NCI-H2196 treated with DMSO at 0.1 percent for 48 hours (cell line): ENCODE data around the gene TNNI3K.

Experiments
- DNase-seq: peaks from one replicate; lab custom pipeline; 2025; ENCODE audit not compliant: unreplicated experiment; lab: John Stamatoyannopoulos, UW

The TNNI3K gene

DNA sequence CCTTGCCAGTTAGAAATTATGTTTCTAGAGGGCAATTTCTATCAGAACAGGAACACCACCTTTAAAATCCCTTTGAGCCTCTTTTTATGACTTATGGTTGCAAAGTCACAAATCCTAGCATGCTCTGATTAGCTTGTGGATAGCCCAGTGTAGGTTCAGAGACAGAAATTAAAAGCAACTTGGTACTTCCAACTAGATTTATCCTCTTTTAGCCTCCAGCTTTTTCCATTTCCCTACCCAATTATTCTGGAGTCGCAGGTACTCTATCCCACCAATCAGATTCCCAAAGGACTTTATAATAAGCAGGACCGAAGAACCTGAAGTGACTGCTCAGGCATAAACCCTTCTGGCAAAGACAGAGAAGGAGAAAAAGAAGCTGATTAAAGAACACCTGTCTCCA lies 310.6 kb downstream of the TNNI3K start:
- no peak for DNase-seq

DNA sequence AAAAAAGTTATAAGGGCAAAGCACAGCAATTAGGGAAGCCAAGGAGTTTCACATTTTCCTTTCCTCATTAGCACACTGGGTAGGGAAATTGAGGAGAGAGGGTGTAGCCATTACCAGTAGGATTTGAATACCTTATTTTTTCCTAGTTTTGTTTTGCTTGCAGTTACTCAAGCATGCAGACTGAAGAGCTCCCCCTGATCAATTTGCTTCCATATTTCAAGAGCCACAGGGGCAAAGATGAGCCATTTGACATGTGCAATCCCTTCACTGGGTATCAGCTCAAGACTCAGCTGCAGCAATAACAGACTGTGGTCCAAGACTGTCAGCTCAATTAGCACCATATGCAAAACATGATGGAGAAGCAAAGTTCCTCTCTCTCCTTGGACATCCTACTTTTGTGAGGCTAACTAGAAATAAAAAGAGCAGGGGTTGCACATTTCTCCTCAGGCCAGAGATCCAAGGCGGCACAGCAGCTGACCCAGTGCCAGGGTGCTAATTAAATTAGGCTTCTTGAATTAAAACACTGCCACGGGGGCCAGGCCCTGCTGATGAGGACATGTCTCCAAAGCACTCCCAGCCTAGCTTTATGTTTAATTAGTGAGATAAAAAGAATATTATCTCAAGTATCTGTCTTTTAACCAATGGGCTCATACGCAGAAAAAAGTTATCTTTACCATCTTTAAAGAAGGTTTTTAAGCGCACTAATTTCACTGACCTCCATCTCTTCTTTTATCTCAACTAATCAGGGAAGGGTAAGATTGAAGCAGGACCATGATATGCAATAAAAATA lies 314.0 kb downstream of the TNNI3K start:
- no peak for DNase-seq

DNA sequence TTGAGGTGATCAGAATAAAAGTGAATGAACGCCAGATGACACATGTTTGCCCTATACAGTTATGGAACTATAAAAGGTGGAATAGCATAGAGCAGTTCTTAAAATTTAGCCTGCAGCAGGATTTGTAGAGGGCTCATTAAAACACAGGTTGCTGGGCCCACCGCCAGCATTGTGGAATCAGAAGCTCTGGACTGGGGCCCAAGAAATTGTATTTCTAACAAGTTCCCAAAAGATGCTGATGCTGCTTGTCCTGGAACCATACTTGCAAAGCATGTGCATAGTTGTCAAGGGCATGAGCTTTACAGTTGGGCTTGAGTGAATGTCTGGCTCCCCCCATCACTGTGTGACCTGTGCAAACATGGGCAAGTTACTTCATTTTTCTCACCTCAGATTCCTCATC lies 314.7 kb downstream of the TNNI3K start:
- DNase-seq = no peak

DNA sequence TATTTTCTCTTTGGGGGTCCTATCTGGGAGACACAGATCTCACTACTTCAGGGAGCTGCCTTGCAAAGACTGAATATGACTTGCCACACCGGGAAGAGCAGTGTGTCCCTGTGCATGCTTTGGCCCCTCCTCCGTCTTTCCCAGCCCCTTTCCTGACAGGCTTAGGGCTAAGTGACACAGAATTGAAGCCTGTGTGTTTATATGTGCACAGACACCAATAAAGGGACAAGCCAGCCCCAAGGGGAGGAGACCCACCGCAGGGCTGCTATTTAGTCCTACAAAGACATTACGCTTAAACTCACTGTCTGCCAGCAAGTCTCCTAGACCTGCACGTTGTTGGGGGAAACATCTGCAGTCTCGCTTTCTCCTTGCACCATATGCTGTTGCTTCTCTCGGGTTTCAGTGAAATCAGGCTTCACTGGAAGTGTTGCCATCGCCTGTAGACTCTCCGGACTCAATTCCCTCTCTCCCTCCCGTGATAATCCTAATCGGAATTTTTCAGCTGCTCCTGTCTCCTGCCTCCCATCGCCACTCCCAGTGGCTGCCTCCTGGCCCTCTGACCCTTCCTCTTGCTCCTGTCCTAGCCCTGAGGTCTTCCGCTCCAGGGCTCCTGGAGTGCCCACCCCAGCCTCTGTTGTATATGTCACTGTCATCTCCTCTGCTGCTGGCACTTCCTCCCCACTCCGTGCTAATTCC lies 335.8 kb downstream of the TNNI3K start:
- DNase-seq = no peak

DNA sequence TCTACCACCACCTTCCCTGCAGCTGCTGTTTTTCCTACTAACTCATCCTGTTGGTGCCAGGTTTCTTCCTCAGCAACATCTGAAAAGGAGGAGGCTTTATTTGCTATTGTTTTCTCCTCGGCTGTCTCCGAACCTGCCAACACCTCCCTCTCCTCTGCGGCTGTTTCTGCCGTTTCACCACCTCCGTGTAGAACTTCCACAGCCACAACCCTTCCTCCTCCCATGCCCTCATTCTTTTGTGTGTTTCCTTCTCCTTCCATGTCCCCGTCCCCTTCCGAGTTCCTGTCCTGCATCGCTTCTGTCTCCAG lies 336.3 kb downstream of the TNNI3K start:
- no peak for DNase-seq

- no peak for DNase-seq
These were observed 336.7 kb downstream of the TNNI3K start for GRCh38 chr1:74571891-74572290.

GRCh38 chr1:74578101-74578500 lies 342.9 kb downstream of the TNNI3K start:
- DNase-seq = no peak

DNA sequence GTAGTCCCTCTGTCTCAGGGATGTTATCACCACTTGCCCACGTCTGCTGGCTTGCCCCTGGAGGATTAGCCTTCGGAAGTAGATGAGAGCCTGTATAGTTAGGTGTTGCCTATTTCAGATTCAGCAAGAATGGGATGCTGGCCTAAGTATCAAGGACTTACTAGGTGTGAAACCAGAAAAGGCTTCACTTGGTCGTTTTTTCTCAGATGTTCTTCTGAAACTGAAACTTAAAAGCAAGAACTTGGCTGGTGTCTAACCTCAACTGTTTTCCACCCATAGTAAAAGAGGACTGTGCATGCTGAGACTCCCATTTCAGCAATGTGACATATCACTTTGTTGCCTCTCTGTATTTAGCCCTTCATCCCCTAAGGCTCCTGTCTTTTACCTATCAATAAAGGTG lies 344.2 kb downstream of the TNNI3K start:
- DNase-seq = no peak

DNA sequence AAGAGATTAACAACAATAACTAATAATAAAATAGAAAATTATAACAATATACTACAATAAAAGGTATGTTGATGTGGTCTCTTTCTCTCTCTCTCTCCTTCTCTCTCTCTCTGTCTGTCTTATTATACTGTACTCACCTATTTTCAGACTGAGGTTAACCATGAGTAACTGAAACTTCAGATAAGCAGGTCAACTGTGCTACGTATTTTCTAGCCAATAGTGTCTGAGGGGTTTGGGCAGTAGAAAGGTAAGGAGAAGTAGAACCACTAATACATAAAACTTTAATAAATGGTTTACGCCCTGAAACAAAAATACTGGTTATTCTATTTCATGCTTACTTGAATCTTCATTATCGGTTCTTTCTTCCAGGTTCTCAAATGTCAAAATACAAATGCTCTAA lies 348.2 kb downstream of the TNNI3K start:
- DNase-seq = no peak

- no peak for DNase-seq
These were observed 349.0 kb downstream of the TNNI3K start for GRCh38 chr1:74584185-74584584.

GRCh38 chr1:74586253-74586897 lies 351.2 kb downstream of the TNNI3K start:
- DNase-seq = no peak

- DNase-seq = no peak
These were observed 352.7 kb downstream of the TNNI3K start for GRCh38 chr1:74587888-74588287.

DNA sequence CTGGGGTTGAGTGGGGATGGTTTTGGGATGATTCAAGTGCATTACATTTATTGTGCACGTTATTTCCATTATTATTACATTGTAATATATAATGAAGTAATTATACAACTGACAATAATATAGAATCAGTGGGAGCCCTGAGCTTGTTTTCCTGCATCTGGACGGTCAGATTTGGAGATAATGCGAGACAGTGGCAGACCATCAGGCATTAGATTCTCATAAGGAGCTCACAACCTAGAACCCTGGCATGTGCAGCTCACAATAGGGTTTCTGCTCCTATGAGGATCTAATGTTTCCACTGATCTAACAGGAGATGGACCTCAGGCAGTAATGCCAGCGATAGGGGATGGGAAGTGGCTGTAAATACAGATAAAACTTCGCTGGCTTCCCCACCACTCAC lies 355.1 kb downstream of the TNNI3K start:
- DNase-seq = no peak

GRCh38 chr1:74591949-74592348 lies 356.8 kb downstream of the TNNI3K start:
- DNase-seq = no peak

GRCh38 chr1:74592580-74593355 lies 357.6 kb downstream of the TNNI3K start:
- DNase-seq = no peak
